HFFc6 (cell line): Measurements from ENCODE around the gene DNAJC27. TPM values are rescaled to one million over a fixed set of nuclear protein-coding genes. Genes with fewer than 3 reads are reported as not detected.

Experiments
- DNase-seq: peaks from one replicate; pipeline ENCODE4 v3.0.0-alpha.2; 2018
- H3K27ac Mint-ChIP-seq: 2 replicates; pipeline ENCODE4 v1.8.0; 2020; ENCODE audit warnings: mild to moderate bottlenecking, mixed read lengths
- H3K27me3 Mint-ChIP-seq: 2 replicates; pipeline ENCODE4 v1.8.0; 2021; ENCODE audit warnings: mild to moderate bottlenecking, moderate library complexity, mixed read lengths; ENCODE audit not compliant: insufficient read depth
- H3K36me3 Mint-ChIP-seq: 2 replicates; pipeline ENCODE4 v1.8.0; 2021; ENCODE audit warnings: low read depth, mixed read lengths
- H3K4me1 Mint-ChIP-seq: 2 replicates; pipeline ENCODE4 v1.8.0; 2020; ENCODE audit warnings: low read depth, mixed read lengths
- H3K4me3 Mint-ChIP-seq: 2 replicates; pipeline ENCODE4 v1.8.0; 2020; ENCODE audit warnings: mild to moderate bottlenecking, moderate library complexity, mixed read lengths
- H3K9me3 Mint-ChIP-seq: 2 replicates; pipeline ENCODE4 v1.8.0; 2020; ENCODE audit warnings: mild to moderate bottlenecking, mixed read lengths
- total RNA-seq, 6 experiments: library from RNA; stranded (reverse); fragmentation: NEBNext Ultra II Directional; extraction: Animal tissue kit (Norgen Biotek cat#: 25700); gene quantifications; 2 replicates in 1 of 6; 3 replicates in 5 of 6; pipeline ENCODE4 v1.2.3, GENCODE V29; 2021
- TF ChIP-seq, protein P1 (sequence below): fragments of 200-600 bp; sonication (generic); IDR thresholded peaks from 2 replicates; pipeline ENCODE4 v1.5.0; 2021; ENCODE audit warnings: antibody characterized with exemption, mild to moderate bottlenecking

DNAJC27 gene
- total RNA-seq, 6 experiments from 2014 or later, result 2.8 to 3.9 (median 3.6) TPM

GRCh38 chr2:24923106-24923505, 48.6 kb downstream of the DNAJC27 start:
- TF ChIP-seq, protein P1, sequence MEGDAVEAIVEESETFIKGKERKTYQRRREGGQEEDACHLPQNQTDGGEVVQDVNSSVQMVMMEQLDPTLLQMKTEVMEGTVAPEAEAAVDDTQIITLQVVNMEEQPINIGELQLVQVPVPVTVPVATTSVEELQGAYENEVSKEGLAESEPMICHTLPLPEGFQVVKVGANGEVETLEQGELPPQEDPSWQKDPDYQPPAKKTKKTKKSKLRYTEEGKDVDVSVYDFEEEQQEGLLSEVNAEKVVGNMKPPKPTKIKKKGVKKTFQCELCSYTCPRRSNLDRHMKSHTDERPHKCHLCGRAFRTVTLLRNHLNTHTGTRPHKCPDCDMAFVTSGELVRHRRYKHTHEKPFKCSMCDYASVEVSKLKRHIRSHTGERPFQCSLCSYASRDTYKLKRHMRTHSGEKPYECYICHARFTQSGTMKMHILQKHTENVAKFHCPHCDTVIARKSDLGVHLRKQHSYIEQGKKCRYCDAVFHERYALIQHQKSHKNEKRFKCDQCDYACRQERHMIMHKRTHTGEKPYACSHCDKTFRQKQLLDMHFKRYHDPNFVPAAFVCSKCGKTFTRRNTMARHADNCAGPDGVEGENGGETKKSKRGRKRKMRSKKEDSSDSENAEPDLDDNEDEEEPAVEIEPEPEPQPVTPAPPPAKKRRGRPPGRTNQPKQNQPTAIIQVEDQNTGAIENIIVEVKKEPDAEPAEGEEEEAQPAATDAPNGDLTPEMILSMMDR, result no peak
- H3K4me3 Mint-ChIP-seq, result no peak overlapping the region
- H3K36me3 Mint-ChIP-seq, result peaks cover 3% of the 10 kb centered on the region; the same call in 1 of the 2 replicates
- H3K27ac Mint-ChIP-seq, result no peak overlapping the region
- DNase-seq, result no peak
- peaks cover 2% of the 10 kb centered on the region for H3K27me3 Mint-ChIP-seq
- H3K9me3 Mint-ChIP-seq, result no peaks in the 10 kb centered on the region
- H3K4me1 Mint-ChIP-seq, result peaks cover 28% of the 10 kb centered on the region

- H3K4me3 Mint-ChIP-seq, result no peak overlapping the region
- peaks cover 33% of the 10 kb centered on the region for H3K4me1 Mint-ChIP-seq
- DNase-seq, result no peak
- TF ChIP-seq, protein P1, result no peak
- H3K27me3 Mint-ChIP-seq, result peaks cover 2% of the 10 kb centered on the region
- H3K9me3 Mint-ChIP-seq, result no peaks in the 10 kb centered on the region
- H3K27ac Mint-ChIP-seq, result no peak overlapping the region
- peaks cover 6% of the 10 kb centered on the region; the same call in 1 of the 2 replicates for H3K36me3 Mint-ChIP-seq
These were observed 49.2 kb downstream of the DNAJC27 start for GRCh38 chr2:24922556-24922955.

GRCh38 chr2:24920809-24921441, 50.8 kb downstream of the DNAJC27 start:
- Mint-ChIP-seq H3K27me3 (no peaks in the 10 kb centered on the region; the same call in none of the 2 replicates), H3K36me3 (peaks cover 6% of the 10 kb centered on the region; the same call in 1 of the 2 replicates)

GRCh38 chr2:24920098-24920808, 51.5 kb downstream of the DNAJC27 start, which contains the start of gene ADCY3:
ADCY3 (minus strand) TSS chr2:24920237; CDS start chr2:24918987, 1,250 bp downstream.
- Mint-ChIP-seq H3K4me3 (peak within 1 kb of the TSS; percentile 94), H3K4me1 (peaks cover 42% of the 10 kb centered on the region), H3K27me3 (no peaks in the 10 kb centered on the region; the same call in none of the 2 replicates), H3K27ac (peak within 1 kb of the TSS; percentile 79), H3K9me3 (no peaks in the 10 kb centered on the region), H3K36me3 (peaks cover 6% of the 10 kb centered on the region; the same call in 1 of the 2 replicates)
- no peak for DNase-seq
- TF ChIP-seq, protein P1, result no peak

More at GRCh38 chr2:24920809-24921441, 50.8 kb downstream of the DNAJC27 start:
- H3K4me1 Mint-ChIP-seq, result peaks cover 39% of the 10 kb centered on the region
- DNase-seq, result no peak
- H3K4me3 Mint-ChIP-seq, result peak overlapping the region; percentile 85
- H3K27ac Mint-ChIP-seq, result peak overlapping the region; percentile 32; the same call in 1 of the 2 replicates
- TF ChIP-seq, protein P1, result peak; percentile 52; the same call in 1 of the 2 replicates
- no peaks in the 10 kb centered on the region for H3K9me3 Mint-ChIP-seq

GRCh38 chr2:24919506-24920097, 52.2 kb downstream of the DNAJC27 start:
- no peaks in the 10 kb centered on the region; the same call in none of the 2 replicates for H3K27me3 Mint-ChIP-seq
- peaks cover 42% of the 10 kb centered on the region for H3K4me1 Mint-ChIP-seq
- TF ChIP-seq, protein P1, result no peak
- DNase-seq, result no peak
- H3K9me3 Mint-ChIP-seq, result no peaks in the 10 kb centered on the region
- peak overlapping the region; percentile 79 for H3K27ac Mint-ChIP-seq
- H3K36me3 Mint-ChIP-seq, result peaks cover 6% of the 10 kb centered on the region; the same call in 1 of the 2 replicates
- H3K4me3 Mint-ChIP-seq, result peak overlapping the region; percentile 94
